Spleen (tissue), 7 donors: ENCODE measurements around the gene COL17A1.

Experiments used
- POLR2A ChIP-seq, 3 donors: fragments of 450-650 bp; IDR thresholded peaks; one replicate each; pipeline ENCODE4 v1.5.1; 2017; ENCODE audit warnings: antibody characterized with exemption in 3 of 3, mild to moderate bottlenecking in 1 of 3
- POLR2AphosphoS5 ChIP-seq, 3 donors: sonication (generic); formaldehyde crosslinking; IDR thresholded peaks; one replicate each; pipeline ENCODE4 v1.5.1; 2017; ENCODE audit warnings: antibody characterized with exemption in 3 of 3
- TF ChIP-seq, protein P1 (sequence below), 11 experiments: fragments of 200-600 bp in 7 of 11; fragments of 450-650 bp in 4 of 11; sonication (generic) in 4 of 11; IDR thresholded peaks in 8 of 11; conservative IDR thresholded peaks in 3 of 11; 1 replicate in 7 of 11; 2 replicates in 4 of 11; pipeline versions ENCODE4 v1.4.0 to v1.8.0; 2016 to 2021; ENCODE audit warnings: antibody characterized with exemption in 11 of 11, inconsistent platforms in 4 of 11, mild to moderate bottlenecking in 1 of 11
- donor health status: DM: no; HTN: no; CAD: no; lungs with moderate emphysema.
- donor health status: DM: no; HTN: no; CAD: no.
- donor health status: DM: no; HTN: no; CAD: no.

DNA sequence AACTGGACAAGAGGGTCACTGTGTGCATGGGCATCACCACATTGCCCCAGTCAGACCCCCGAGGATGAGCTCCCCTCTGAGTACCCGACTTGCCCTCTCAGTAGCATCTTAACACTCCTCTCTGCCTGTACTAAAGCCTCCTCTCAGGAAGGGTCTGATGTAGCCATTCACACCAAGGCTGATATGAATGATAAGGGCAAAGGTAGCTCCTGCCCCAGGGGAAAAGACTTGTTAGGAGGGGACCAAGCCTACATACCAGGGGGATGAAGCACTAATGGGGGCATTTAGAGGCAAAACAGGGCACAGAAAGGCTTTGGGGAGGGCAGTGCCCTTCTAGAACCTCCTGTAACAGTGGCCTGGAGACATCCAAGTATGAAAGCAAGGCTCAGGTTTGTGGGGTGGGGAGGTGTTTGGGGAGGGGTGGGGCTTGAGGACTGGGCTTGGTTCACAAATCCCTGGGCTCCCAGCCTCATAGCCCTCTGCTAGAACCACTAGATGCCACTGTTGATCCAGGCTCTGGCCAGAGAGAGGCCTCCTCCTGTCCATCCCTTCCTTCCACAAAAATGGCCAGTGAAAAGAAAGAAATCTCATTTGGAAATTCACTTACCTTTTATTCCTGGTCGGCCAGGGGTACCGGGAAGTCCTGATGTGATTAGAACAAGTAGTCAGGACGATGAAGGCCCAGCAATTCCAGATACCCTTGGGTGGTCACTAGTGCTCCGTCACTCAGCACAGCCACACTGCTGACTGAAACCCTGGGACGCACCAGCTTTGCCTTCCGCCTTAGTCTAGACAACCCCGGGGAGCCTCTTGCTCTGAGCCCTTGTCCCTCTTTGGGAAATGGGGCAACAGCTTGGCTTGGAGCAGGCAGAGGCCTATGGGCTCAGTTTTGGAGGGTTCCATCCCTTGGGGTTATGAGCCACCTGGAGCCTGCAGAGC, 40.3 kb downstream of the COL17A1 start:
- TF ChIP-seq POLR2A (IDR thresholded peaks at IDR 0.05) (no peak), POLR2AphosphoS5 (IDR thresholded peaks at IDR 0.05) (no peak)
- TF ChIP-seq, protein P1, sequence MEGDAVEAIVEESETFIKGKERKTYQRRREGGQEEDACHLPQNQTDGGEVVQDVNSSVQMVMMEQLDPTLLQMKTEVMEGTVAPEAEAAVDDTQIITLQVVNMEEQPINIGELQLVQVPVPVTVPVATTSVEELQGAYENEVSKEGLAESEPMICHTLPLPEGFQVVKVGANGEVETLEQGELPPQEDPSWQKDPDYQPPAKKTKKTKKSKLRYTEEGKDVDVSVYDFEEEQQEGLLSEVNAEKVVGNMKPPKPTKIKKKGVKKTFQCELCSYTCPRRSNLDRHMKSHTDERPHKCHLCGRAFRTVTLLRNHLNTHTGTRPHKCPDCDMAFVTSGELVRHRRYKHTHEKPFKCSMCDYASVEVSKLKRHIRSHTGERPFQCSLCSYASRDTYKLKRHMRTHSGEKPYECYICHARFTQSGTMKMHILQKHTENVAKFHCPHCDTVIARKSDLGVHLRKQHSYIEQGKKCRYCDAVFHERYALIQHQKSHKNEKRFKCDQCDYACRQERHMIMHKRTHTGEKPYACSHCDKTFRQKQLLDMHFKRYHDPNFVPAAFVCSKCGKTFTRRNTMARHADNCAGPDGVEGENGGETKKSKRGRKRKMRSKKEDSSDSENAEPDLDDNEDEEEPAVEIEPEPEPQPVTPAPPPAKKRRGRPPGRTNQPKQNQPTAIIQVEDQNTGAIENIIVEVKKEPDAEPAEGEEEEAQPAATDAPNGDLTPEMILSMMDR (IDR thresholded peaks at IDR 0.05 in 8 of 11, conservative IDR thresholded peaks at IDR 0.05 in 3 of 11), result peak in 6 of 11 experiments; percentile 15 to 41 (median 30)
